Mesothelial cell of epicardium (in vitro differentiated cells): ENCODE results near the gene COA5. TPM values are rescaled to one million over a fixed set of nuclear protein-coding genes. Genes with fewer than 3 reads are reported as not detected.

Experiments
- DNase-seq, 2 experiments: peaks; one replicate each; pipeline ENCODE4 v3.0.0; 2021; ENCODE audit warnings: low spot score in 2 of 2; ENCODE audit not compliant: unreplicated experiment in 2 of 2
- H3K27ac Mint-ChIP-seq: 2 replicates; pipeline ENCODE4 v1.8.0; 2021; ENCODE audit warnings: mixed read lengths
- H3K27me3 Mint-ChIP-seq: 2 replicates; pipeline ENCODE4 v1.8.0; 2021; ENCODE audit warnings: low read depth, mixed read lengths
- H3K36me3 Mint-ChIP-seq: 2 replicates; pipeline ENCODE4 v1.8.0; 2021; ENCODE audit warnings: mixed read lengths
- H3K4me1 Mint-ChIP-seq: 2 replicates; pipeline ENCODE4 v1.8.0; 2021; ENCODE audit warnings: mixed read lengths
- H3K4me3 Mint-ChIP-seq: 2 replicates; pipeline ENCODE4 v1.8.0; 2021; ENCODE audit warnings: mild to moderate bottlenecking, moderate library complexity, mixed read lengths
- H3K9me3 Mint-ChIP-seq: 2 replicates; pipeline ENCODE4 v1.8.0; 2021; ENCODE audit warnings: mixed read lengths
- total RNA-seq: library from RNA; stranded (reverse); gene quantifications from 3 replicates; pipeline ENCODE4 v1.2.1, GENCODE V29; 2021
- TF ChIP-seq, protein P1 (sequence below): fragments of 200-600 bp; sonication (generic); IDR thresholded peaks from one replicate; pipeline ENCODE4 v1.5.0; 2021; ENCODE audit warnings: antibody characterized with exemption; ENCODE audit not compliant: unreplicated experiment

The COA5 gene
- total RNA-seq, 1 donor from 2014 or later, result 41.8 TPM

DNA sequence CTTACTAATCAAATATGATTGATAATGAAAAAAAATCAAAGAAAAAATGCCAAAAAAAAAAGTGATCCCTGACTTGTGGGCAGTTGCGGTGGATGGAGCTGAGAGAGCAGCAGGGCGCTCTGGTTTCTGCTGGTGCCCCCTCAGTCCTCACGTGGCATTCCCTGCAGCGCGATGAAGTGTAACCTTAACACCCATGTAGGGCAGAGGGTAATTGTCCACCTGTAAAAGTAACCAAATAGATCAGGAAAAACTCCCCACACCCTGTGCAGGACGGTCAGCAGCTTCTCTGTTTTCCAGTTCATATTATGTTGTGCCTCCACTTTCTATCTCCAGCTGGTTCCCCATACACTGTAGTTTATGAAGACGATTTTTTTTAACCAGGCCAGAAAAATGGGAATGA, 25.0 kb downstream of the COA5 start:
- Mint-ChIP-seq H3K27me3 (no peaks in the 10 kb centered on the region), H3K4me1 (no peaks in the 10 kb centered on the region), H3K27ac (no peak overlapping the region), H3K9me3 (no peaks in the 10 kb centered on the region), H3K36me3 (peaks cover 4% of the 10 kb centered on the region), H3K4me3 (no peak overlapping the region)
- DNase-seq, result no peak
- TF ChIP-seq, protein P1, sequence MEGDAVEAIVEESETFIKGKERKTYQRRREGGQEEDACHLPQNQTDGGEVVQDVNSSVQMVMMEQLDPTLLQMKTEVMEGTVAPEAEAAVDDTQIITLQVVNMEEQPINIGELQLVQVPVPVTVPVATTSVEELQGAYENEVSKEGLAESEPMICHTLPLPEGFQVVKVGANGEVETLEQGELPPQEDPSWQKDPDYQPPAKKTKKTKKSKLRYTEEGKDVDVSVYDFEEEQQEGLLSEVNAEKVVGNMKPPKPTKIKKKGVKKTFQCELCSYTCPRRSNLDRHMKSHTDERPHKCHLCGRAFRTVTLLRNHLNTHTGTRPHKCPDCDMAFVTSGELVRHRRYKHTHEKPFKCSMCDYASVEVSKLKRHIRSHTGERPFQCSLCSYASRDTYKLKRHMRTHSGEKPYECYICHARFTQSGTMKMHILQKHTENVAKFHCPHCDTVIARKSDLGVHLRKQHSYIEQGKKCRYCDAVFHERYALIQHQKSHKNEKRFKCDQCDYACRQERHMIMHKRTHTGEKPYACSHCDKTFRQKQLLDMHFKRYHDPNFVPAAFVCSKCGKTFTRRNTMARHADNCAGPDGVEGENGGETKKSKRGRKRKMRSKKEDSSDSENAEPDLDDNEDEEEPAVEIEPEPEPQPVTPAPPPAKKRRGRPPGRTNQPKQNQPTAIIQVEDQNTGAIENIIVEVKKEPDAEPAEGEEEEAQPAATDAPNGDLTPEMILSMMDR, result no peak

DNA sequence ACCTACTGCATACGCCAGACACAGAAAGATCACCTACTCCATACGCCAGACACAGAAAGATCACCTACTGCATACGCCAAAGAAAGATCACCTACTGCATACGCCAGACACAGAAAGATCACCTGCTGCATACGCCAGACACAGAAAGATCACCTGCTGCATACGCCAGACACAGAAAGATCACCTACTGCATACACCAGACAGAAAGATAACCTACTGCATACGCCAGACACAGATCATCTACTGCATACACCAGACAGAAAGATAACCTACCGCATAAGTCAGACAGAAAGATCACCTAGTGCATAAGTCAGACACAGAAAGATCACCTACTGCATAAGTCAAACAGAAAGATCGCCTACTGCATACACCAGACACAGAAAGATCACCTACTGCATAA, 25.8 kb downstream of the COA5 start:
- DNase-seq, result no peak
- H3K27ac Mint-ChIP-seq, result no peak overlapping the region
- no peaks in the 10 kb centered on the region for H3K27me3 Mint-ChIP-seq
- no peak overlapping the region for H3K4me3 Mint-ChIP-seq
- TF ChIP-seq, protein P1, result no peak
- H3K9me3 Mint-ChIP-seq, result no peaks in the 10 kb centered on the region
- no peaks in the 10 kb centered on the region for H3K4me1 Mint-ChIP-seq
- H3K36me3 Mint-ChIP-seq, result peaks cover 4% of the 10 kb centered on the region

DNA sequence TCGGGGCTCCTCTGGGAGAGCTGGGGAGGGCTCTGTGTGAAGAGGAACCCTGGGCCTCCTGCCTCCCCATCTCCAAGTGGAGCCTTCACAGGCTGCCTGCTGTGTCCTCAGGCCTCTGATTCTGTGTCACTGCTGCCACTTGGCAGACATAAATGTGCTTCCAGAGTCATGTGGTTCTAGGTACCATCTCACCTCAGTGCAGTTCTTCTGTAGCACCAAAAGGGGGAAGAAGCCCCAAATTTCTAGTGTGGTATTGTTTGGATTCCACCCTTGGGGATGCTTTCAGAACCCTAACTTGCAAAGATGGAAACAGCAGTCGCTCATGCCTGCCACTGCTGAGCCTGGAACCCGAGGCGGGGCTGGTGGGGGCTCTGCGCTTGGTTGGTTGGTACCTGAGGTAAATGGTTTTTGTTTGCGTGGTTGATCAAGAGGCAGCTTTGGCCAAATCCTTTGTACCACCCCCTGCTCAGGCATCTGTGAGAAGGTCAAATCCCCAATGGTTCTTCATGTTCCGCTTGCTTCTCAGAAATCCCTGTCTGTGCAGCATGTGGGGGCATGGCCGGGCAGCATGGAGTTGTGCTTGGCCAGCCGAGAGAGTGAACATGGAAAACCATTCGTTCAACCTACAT, 27.5 kb downstream of the COA5 start:
- peaks cover 4% of the 10 kb centered on the region for H3K36me3 Mint-ChIP-seq

DNA sequence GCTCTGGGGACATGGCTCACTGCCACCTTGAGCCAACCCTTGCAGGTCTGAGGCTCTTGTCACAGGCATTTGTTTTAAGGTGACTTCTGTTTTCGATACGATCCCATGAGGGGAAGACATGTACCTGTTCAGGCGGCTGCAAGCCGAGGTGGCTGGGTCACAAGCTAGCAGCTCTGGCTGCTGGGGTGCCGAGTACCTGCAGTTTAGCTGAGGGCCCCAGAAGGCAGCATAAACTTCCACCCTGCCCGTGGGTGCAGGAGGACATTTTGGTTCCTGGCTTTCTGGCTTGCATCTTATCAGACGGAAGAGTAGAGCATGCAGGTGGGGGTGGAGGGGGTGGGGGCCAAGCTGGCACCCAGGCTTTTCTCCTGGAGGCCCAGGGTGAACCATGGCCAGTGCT, 28.4 kb downstream of the COA5 start:
- Mint-ChIP-seq H3K4me3 (no peak overlapping the region), H3K4me1 (no peaks in the 10 kb centered on the region), H3K9me3 (no peaks in the 10 kb centered on the region), H3K36me3 (peaks cover 4% of the 10 kb centered on the region), H3K27ac (no peak overlapping the region), H3K27me3 (no peaks in the 10 kb centered on the region)
- DNase-seq, result no peak
- TF ChIP-seq, protein P1, result no peak

More for the DNA sequence above, 27.5 kb downstream of the COA5 start:
- Mint-ChIP-seq H3K27ac (no peak overlapping the region), H3K4me1 (no peaks in the 10 kb centered on the region), H3K27me3 (no peaks in the 10 kb centered on the region), H3K9me3 (no peaks in the 10 kb centered on the region), H3K4me3 (no peak overlapping the region)
- DNase-seq, result no peak
- TF ChIP-seq, protein P1, result no peak

DNA sequence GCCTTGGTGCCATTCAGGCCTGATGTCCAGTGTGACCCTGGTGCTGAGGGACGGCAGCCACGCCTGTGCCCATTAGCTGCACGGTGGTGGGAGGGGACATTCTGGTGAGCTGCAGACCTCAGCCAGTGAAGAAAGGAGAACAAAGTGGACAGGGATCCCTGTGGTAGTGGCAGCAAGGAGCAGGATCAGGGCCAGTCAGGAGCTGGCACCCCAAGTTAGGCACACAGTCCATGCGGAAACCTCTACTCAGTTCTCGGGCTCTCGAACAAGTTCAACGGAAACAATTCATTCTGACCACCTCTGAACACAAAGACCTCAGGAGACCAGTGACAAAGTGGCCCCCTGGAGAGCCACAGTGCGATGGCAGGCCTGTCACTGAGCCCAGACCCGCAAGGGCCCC, 30.1 kb downstream of the COA5 start:
- Mint-ChIP-seq H3K36me3 (peaks cover 9% of the 10 kb centered on the region), H3K27me3 (no peaks in the 10 kb centered on the region), H3K4me3 (no peak overlapping the region), H3K27ac (no peak overlapping the region), H3K9me3 (no peaks in the 10 kb centered on the region), H3K4me1 (no peaks in the 10 kb centered on the region)
- DNase-seq, result no peak
- TF ChIP-seq, protein P1, result no peak

DNA sequence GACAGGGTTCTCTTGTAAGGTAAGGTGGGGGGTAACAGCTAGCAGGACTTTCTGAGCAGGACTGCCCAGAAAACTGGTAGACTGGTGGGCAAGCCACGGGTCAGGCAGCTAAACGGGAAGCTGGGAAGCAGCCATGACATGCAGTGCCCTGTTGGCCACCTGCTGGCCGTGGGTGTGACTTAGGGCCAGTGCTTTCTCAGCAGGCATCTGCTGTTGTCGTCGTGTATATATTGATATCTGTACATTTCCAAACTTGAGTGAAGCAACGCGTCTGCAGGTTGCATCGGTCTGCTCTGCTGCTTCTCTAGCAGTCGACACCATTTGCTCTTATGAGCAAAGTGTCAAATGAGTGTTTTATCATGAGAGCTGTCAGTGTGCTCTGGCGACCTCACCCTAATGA, 31.0 kb downstream of the COA5 start:
- Mint-ChIP-seq H3K4me3 (no peak overlapping the region), H3K36me3 (peaks cover 9% of the 10 kb centered on the region), H3K9me3 (no peaks in the 10 kb centered on the region), H3K4me1 (no peaks in the 10 kb centered on the region), H3K27me3 (no peaks in the 10 kb centered on the region), H3K27ac (no peak overlapping the region)
- TF ChIP-seq, protein P1, result no peak
- DNase-seq, result no peak
